ENCODE measurements around the gene CACTIN.

The CACTIN gene

GRCh38 chr19:3608750-3609322 is 17.8 kb downstream of the CACTIN start:
- DNase-seq: peak; percentile 46

GRCh38 chr19:3608079-3608641 is 18.4 kb downstream of the CACTIN start:
- DNase-seq: no peak

- peak; percentile 57 for DNase-seq
Observed at GRCh38 chr19:3607303-3608078, 19.1 kb downstream of the CACTIN start.

- peak; percentile 71 for DNase-seq
Observed at GRCh38 chr19:3606690-3607289, 19.8 kb downstream of the CACTIN start, which contains the start of gene TBXA2R. Gene TBXA2R (minus strand): TSS chr19:3606875. CDS start chr19:3600634, 6,241 bp downstream.

- no peak for DNase-seq
Observed at GRCh38 chr19:3606174-3606689, 20.4 kb downstream of the CACTIN start.

- DNase-seq: no peak
Observed at GRCh38 chr19:3605770-3606169, 20.8 kb downstream of the CACTIN start.

GRCh38 chr19:3605361-3605760 is 21.2 kb downstream of the CACTIN start:
- no peak for DNase-seq

- DNase-seq: no peak
Observed at GRCh38 chr19:3604987-3605343, 21.6 kb downstream of the CACTIN start.

- no peak for DNase-seq
Observed at GRCh38 chr19:3604227-3604986, 22.2 kb downstream of the CACTIN start.

- DNase-seq: no peak
Observed at GRCh38 chr19:3603121-3603811, 23.3 kb downstream of the CACTIN start.

- no peak for DNase-seq
Observed at GRCh38 chr19:3601021-3601420, 25.6 kb downstream of the CACTIN start.

- no peak for DNase-seq
Observed at GRCh38 chr19:3599776-3600187, 26.8 kb downstream of the CACTIN start.

GRCh38 chr19:3595521-3596061 is 31.0 kb downstream of the CACTIN start:
- no peak for DNase-seq

GRCh38 chr19:3593156-3593555 is 33.4 kb downstream of the CACTIN start:
- no peak for DNase-seq

- DNase-seq: no peak
Observed at GRCh38 chr19:3591876-3592613, 34.5 kb downstream of the CACTIN start.

GRCh38 chr19:3590991-3591659 is 35.5 kb downstream of the CACTIN start:
- no peak for DNase-seq

- no peak for DNase-seq
Observed at GRCh38 chr19:3589949-3590348, 36.6 kb downstream of the CACTIN start.

- no peak for DNase-seq
Observed at GRCh38 chr19:3589439-3589838, 37.2 kb downstream of the CACTIN start.

GRCh38 chr19:3586707-3587346 is 39.8 kb downstream of the CACTIN start:
- DNase-seq: no peak

- no peak for DNase-seq
Observed at GRCh38 chr19:3586127-3586626, 40.4 kb downstream of the CACTIN start.

Measured in fibroblast of skin of back (primary cell).